ENCODE data around the gene N4BP2.

- TF ChIP-seq, protein P1, sequence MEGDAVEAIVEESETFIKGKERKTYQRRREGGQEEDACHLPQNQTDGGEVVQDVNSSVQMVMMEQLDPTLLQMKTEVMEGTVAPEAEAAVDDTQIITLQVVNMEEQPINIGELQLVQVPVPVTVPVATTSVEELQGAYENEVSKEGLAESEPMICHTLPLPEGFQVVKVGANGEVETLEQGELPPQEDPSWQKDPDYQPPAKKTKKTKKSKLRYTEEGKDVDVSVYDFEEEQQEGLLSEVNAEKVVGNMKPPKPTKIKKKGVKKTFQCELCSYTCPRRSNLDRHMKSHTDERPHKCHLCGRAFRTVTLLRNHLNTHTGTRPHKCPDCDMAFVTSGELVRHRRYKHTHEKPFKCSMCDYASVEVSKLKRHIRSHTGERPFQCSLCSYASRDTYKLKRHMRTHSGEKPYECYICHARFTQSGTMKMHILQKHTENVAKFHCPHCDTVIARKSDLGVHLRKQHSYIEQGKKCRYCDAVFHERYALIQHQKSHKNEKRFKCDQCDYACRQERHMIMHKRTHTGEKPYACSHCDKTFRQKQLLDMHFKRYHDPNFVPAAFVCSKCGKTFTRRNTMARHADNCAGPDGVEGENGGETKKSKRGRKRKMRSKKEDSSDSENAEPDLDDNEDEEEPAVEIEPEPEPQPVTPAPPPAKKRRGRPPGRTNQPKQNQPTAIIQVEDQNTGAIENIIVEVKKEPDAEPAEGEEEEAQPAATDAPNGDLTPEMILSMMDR (IDR thresholded peaks at IDR 0.05; ENCODE audit: poor library complexity), result no peak
- no peak for TF ChIP-seq EZH2 (IDR thresholded peaks at IDR 0.05; ENCODE audit: borderline replicate concordance)
Measured at GRCh38 chr4:40121515-40121914, 64.9 kb downstream of the N4BP2 start.

All from hepatocyte (in vitro differentiated cells).